KOPT-K1 (cell line): ENCODE data around the gene FAP.

ENCODE experiments used
- H3K27ac ChIP-seq: fragments of 200-600 bp; sonication (generic); 2 replicates; pipeline ENCODE4 v1.5.1; 2016; ENCODE audit warnings: antibody characterized with exemption, mild to moderate bottlenecking, low read depth, low read length; ENCODE audit not compliant: poor library complexity, severe bottlenecking
- H3K36me3 ChIP-seq: fragments of 200-600 bp; sonication (generic); 2 replicates; pipeline ENCODE4 v1.5.1; 2017; ENCODE audit warnings: antibody characterized with exemption, mild to moderate bottlenecking, low read length, moderate library complexity; ENCODE audit not compliant: insufficient read depth
- H3K9me3 ChIP-seq: fragments of 200-600 bp; sonication (generic); 2 replicates; pipeline ENCODE4 v1.5.1; 2017; ENCODE audit warnings: antibody characterized with exemption, low read length, mild to moderate bottlenecking; ENCODE audit not compliant: insufficient read depth, poor library complexity, severe bottlenecking

Gene FAP

GRCh38 chr2:162149466-162149865 is 93.8 kb downstream of the FAP start:
- Histone ChIP-seq H3K36me3 (no peaks in the 10 kb centered on the region), H3K27ac (no peak overlapping the region), H3K9me3 (no peaks in the 10 kb centered on the region)

- Histone ChIP-seq H3K9me3 (no peaks in the 10 kb centered on the region), H3K27ac (no peak overlapping the region)
These were observed 94.3 kb downstream of the FAP start for GRCh38 chr2:162148956-162149355.

DNA sequence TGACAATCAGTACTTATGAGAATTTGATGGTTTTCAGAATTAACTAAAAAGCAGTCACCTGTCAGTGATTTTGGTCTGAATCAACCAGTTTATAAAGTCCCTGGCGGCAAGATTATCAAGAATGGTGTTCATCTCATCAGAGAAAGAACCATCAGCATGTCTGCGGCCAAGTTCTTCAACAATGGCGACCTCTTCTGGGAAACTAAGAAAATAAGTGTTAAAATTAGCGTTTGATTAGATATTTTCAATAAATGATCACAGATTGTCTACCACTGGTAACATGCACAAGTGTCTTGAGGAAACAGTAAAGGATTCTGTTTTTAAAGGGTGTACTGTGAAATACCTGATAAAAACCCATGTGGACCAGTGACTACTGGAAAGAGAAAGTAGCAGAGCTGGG is 99.3 kb downstream of the FAP start:
- Histone ChIP-seq H3K36me3 (no peaks in the 10 kb centered on the region), H3K9me3 (no peaks in the 10 kb centered on the region), H3K27ac (no peak overlapping the region)

More at GRCh38 chr2:162148956-162149355, 94.3 kb downstream of the FAP start:
- no peaks in the 10 kb centered on the region for H3K36me3 ChIP-seq

DNA sequence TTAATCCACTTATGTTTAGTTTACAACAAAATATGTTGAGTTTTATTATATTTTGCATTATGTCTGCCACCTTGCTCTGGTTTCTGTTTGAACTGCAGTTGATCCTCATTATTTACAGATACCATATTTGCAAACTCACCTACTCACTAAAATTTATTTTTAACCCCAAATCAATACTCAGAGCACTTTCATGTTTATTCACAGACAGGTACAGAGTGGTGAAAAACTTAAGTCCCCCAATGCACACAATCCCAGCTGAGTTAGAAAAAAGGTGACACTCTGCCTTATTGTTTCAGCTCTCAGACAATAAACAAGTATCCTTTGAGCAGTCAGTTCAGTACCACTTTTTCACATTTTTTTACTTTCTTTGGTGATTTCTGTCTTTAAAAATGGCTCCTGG is 104.9 kb downstream of the FAP start:
- Histone ChIP-seq H3K9me3 (no peaks in the 10 kb centered on the region), H3K27ac (no peak overlapping the region), H3K36me3 (no peaks in the 10 kb centered on the region)

- H3K36me3 ChIP-seq: no peaks in the 10 kb centered on the region
- peaks cover 4% of the 10 kb centered on the region for H3K9me3 ChIP-seq
- H3K27ac ChIP-seq: no peak overlapping the region
These were observed 115.8 kb downstream of the FAP start for GRCh38 chr2:162127422-162127821.

- Histone ChIP-seq H3K9me3 (peaks cover 4% of the 10 kb centered on the region), H3K27ac (no peak overlapping the region), H3K36me3 (no peaks in the 10 kb centered on the region)
These were observed 116.7 kb downstream of the FAP start for GRCh38 chr2:162126527-162126926.

DNA sequence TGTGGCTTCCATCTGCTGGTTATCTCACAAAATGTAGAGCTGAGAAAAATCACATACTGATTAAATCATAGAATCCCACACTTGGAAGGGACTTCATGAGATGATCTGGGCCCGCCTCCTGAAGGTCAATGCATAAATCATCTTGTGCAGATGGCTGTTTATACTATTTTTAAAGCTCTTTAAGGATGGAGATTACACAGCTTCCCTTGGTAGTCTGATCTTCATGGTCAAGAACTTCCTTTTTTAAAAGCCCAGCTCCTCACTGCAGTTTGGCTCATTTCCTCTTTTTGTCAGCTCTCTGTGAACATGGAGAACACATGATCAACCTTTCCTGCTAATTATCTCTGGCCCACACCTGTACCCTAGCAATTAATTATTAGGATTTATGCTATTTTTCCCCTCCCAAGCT is 117.1 kb downstream of the FAP start:
- Histone ChIP-seq H3K9me3 (peaks cover 4% of the 10 kb centered on the region), H3K36me3 (no peaks in the 10 kb centered on the region), H3K27ac (no peak overlapping the region)

- H3K9me3 ChIP-seq: no peaks in the 10 kb centered on the region
- H3K36me3 ChIP-seq: no peaks in the 10 kb centered on the region
- no peak overlapping the region for H3K27ac ChIP-seq
These were observed 118.1 kb downstream of the FAP start for GRCh38 chr2:162125138-162125537.

DNA sequence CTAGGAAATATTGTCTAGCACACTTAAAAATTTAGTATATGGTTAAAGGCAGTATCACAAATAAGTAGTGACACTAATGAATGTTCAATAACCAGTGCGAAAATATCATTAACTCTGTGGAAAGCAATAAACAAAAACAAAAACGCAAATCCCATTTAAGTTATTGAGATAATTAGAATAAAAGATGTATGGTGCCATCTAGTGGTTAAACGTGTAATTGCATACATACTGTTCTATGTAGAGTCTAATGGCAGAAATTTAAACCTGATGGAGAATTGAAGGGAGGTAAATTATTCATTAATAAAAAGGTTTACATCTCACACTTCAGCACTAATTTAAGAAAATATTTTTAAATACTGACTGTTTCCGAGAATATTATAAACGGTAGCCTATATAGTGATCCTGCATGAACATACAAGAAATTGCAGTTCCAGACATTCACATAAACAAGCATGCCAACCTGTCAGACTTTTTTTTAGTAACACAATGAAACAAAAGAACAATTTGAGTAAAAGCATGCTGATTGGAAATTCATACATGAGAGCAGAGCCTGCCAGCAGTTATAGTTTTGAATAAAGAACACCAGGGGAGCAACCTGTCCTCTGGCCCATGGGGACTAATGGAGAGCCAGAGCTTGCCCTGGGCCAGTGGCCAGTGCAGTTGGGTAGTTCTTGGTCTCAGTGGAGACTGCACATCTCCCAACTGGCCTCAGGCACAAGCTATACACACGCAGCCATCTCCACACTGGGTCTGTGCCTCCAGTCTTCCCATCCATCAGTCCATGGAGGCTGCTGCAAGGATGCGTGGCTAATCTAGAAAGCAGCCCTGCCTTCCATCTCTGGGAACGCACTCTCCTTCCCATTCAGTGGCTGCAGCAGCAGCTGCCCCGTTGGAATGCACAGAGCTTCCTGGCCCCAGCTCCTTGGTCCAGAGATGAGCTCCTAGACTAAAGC is 119.2 kb downstream of the FAP start:
- H3K9me3 ChIP-seq: no peaks in the 10 kb centered on the region
- no peaks in the 10 kb centered on the region for H3K36me3 ChIP-seq
- peak overlapping the region; percentile 33 for H3K27ac ChIP-seq
